ENCODE measurements around the gene SPTLC2. TPM values are rescaled to one million over a fixed set of nuclear protein-coding genes. Genes with fewer than 3 reads are reported as not detected.

SPTLC2 gene
- total RNA-seq, 4 donors from 2014 or later: 23.5 to 73.6 (median 52.3) TPM

- TF ChIP-seq CTCF (IDR thresholded peaks at IDR 0.05): no peak
- no peak for DNase-seq (ENCODE audit: low spot score)
- no peak for ATAC-seq (ENCODE audit: low FRiP score)
Measured at GRCh38 chr14:77524536-77524935, 91.9 kb downstream of the SPTLC2 start.

- ATAC-seq (ENCODE audit: low FRiP score) (no peak), DNase-seq (ENCODE audit: low spot score) (no peak)
- TF ChIP-seq CTCF (IDR thresholded peaks at IDR 0.05): no peak
Measured at GRCh38 chr14:77523109-77523508, 93.3 kb downstream of the SPTLC2 start.

GRCh38 chr14:77520555-77520954, 95.9 kb downstream of the SPTLC2 start:
- no peak for TF ChIP-seq CTCF (IDR thresholded peaks at IDR 0.05)
- DNase-seq (ENCODE audit: low spot score) (no peak), ATAC-seq (ENCODE audit: low FRiP score) (no peak)

GRCh38 chr14:77516126-77516525, 100.3 kb downstream of the SPTLC2 start:
- no peak for TF ChIP-seq CTCF (IDR thresholded peaks at IDR 0.05)
- no peak for ATAC-seq (ENCODE audit: low FRiP score)
- DNase-seq (ENCODE audit: low spot score): no peak

- no peak for TF ChIP-seq CTCF (IDR thresholded peaks at IDR 0.05)
- DNase-seq (ENCODE audit: low spot score) (no peak), ATAC-seq (ENCODE audit: low FRiP score) (no peak)
Measured at GRCh38 chr14:77511486-77512162, 104.8 kb downstream of the SPTLC2 start.

GRCh38 chr14:77509366-77509765, 107.1 kb downstream of the SPTLC2 start:
- ATAC-seq (ENCODE audit: low FRiP score) (no peak), DNase-seq (ENCODE audit: low spot score) (no peak)
- no peak for TF ChIP-seq CTCF (IDR thresholded peaks at IDR 0.05)

GRCh38 chr14:77508876-77509275, 107.6 kb downstream of the SPTLC2 start:
- TF ChIP-seq CTCF (IDR thresholded peaks at IDR 0.05): no peak
- ATAC-seq (ENCODE audit: low FRiP score) (no peak), DNase-seq (ENCODE audit: low spot score) (no peak)

All from omental fat pad (tissue), 4 donors.